Naive thymus-derived CD8-positive, alpha-beta T cell (primary cell): ENCODE measurements around the gene NEO1. TPM values are rescaled to one million over a fixed set of nuclear protein-coding genes. Genes with fewer than 3 reads are reported as not detected.

Experiments used
- ATAC-seq, 2 donors: fragments of 150-1000 bp; cut with Tn5 transposase in 1 of 2; sonication (Bioruptor Pico), chemical (Tn5 transposase) in 1 of 2; 1 replicate in 1 of 2; 2 replicates in 1 of 2; pipeline ENCODE4 v1.10.0; 2021; ENCODE audit warnings: mild to moderate bottlenecking in 2 of 2, moderate library complexity in 2 of 2
- POLR2A ChIA-PET: fragments of 350-600 bp; sonication (Branson Sonifier 250); formaldehyde crosslinking; loops from one replicate; lab custom pipeline; 2021; ENCODE audit warnings: antibody characterized with exemption; lab: Charles Lee
- DNase-seq, 10 donors: peaks; one replicate each; pipeline versions ENCODE4 v3.0.0 to v3.0.0-alpha.2; 2020 to 2022
- H3K27ac Mint-ChIP-seq, 10 donors: one replicate each; pipeline ENCODE4 v1.8.0; 2020 to 2022; ENCODE audit warnings: mild to moderate bottlenecking in 10 of 10, mixed read lengths in 10 of 10, moderate library complexity in 4 of 10, inconsistent platforms in 1 of 10
- H3K27me3 Mint-ChIP-seq, 5 donors: one replicate each; pipeline ENCODE4 v1.8.0; 2021 to 2022; ENCODE audit warnings: mixed read lengths in 5 of 5
- H3K36me3 Mint-ChIP-seq, 3 donors: one replicate each; pipeline ENCODE4 v1.8.0; 2020 to 2022; ENCODE audit warnings: mixed read lengths in 3 of 3, mild to moderate bottlenecking in 2 of 3, inconsistent platforms in 1 of 3
- H3K4me1 Mint-ChIP-seq, 4 donors: one replicate each; pipeline ENCODE4 v1.8.0; 2021 to 2022; ENCODE audit warnings: mixed read lengths in 4 of 4
- H3K4me3 Mint-ChIP-seq, 10 donors: one replicate each; pipeline ENCODE4 v1.8.0; 2020 to 2022; ENCODE audit warnings: mild to moderate bottlenecking in 10 of 10, mixed read lengths in 10 of 10, moderate library complexity in 6 of 10, inconsistent platforms in 1 of 10
- H3K9me3 Mint-ChIP-seq, 9 donors: one replicate each; pipeline ENCODE4 v1.8.0; 2020 to 2022; ENCODE audit warnings: mixed read lengths in 9 of 9, mild to moderate bottlenecking in 3 of 9, inconsistent platforms in 1 of 9, moderate library complexity in 1 of 9
- polyA plus RNA-seq, 3 donors: library from polyadenylated mRNA; unstranded; fragments of 300-500 nt; fragmentation: Illumina TruSeq; gene quantifications; one replicate each; pipeline ENCODE4 v1.2.3, GENCODE V29; 2021
- total RNA-seq, 8 experiments: library from RNA in 2 of 8; stranded (reverse) in 2 of 8; gene quantifications; one replicate each; pipeline ENCODE4 v1.2.3 and lab custom pipeline; 2021 to 2026

Gene NEO1
- total and polyA plus RNA-seq, 5 experiments from 2014 or later, result 1.7 to 8.5 (median 2.8) TPM

DNA sequence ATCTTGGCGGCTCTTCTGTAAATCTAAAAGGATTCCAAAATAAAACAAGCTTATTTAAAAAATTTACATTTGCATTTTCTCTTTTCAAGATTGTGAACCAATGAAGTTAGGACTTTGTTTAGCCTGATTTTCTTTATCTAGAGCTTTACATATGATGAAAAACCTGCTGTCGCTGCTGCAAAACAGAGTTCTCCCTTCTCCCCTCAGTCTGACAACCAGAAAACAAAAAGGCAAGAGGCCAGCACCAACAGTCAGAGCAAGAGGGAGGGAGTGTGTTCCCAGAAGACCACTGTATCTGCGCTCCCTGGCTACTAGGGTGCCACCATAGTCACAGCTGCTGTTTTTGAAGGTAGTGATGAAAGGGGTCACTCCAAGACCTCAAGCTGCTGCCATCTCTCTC is 33.1 kb upstream of the NEO1 start:
- ATAC-seq (no peak), DNase-seq (no peak)
- H3K9me3 Mint-ChIP-seq, result no peaks in the 10 kb centered on the region
- H3K4me1 Mint-ChIP-seq, result no peaks in the 10 kb centered on the region
- H3K4me3 Mint-ChIP-seq, result no peak overlapping the region
- POLR2A ChIA-PET, result no interaction called here
- H3K27me3 Mint-ChIP-seq, result peaks cover 8 to 49% (median 28%) of the 10 kb centered on the region in 5 donors
- no peaks in the 10 kb centered on the region for H3K36me3 Mint-ChIP-seq
- H3K27ac Mint-ChIP-seq, result no peak overlapping the region

DNA sequence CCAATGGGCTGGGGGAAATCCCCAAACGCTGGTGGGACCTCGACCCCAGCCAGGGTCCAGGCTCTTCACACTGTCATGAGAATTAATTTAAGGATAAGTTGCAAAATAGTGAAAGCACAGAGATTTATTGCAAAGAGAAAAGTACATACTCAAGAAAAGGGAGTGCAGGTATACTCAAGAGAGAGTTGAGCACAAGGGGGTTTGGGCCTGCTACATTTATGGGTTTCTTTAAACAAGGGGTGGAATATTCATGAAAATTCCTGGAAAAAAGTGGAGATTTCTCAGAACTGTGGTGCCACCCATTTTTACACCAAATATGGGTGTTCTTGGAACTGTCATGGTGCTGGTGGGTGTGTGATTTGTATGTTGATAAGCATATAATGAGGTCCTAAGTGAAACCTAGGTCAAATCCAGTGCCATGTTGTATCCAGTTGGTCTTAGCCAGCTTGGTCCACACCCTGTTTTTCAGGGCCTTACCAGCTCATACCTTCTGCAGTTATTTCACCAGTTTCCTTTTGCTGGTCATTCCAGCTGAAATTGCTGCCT is 32.6 kb upstream of the NEO1 start:
- Mint-ChIP-seq H3K36me3 (no peaks in the 10 kb centered on the region), H3K4me1 (no peaks in the 10 kb centered on the region), H3K27me3 (peaks cover 8 to 49% (median 28%) of the 10 kb centered on the region in 5 donors), H3K4me3 (no peak overlapping the region), H3K9me3 (no peaks in the 10 kb centered on the region), H3K27ac (no peak overlapping the region)
- DNase-seq (no peak), ATAC-seq (no peak)
- POLR2A ChIA-PET, result no interaction called here

DNA sequence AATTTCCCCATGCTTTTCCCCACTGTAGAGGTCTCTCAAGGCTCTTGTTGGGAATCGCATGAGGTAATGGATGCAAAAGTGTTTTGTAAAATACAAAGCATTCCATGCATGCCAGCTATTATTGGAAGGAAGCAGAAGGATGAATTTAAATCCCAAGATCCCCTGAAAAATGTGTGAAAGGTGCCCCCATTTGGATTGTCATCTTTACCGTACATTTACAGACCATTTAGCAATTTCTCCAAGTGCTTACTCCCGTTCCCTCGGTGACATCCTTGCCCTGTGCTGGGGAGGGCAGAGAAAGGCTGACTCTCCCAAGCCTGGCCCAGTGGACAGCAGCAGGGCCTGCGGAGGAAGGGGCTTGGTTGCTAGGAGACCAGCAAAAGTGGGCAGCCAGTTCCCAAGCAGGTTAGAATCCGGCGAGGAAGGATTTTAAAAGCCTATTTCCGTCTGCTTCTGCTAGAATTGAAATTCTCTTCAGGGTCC is 31.1 kb upstream of the NEO1 start:
- H3K4me3 Mint-ChIP-seq, result no peak overlapping the region
- POLR2A ChIA-PET, result no interaction called here
- H3K4me1 Mint-ChIP-seq, result no peaks in the 10 kb centered on the region
- no peaks in the 10 kb centered on the region for H3K9me3 Mint-ChIP-seq
- peaks cover 8 to 59% (median 29%) of the 10 kb centered on the region in 5 donors for H3K27me3 Mint-ChIP-seq
- DNase-seq, result no peak
- no peaks in the 10 kb centered on the region for H3K36me3 Mint-ChIP-seq
- no peak overlapping the region for H3K27ac Mint-ChIP-seq
- no peak for ATAC-seq

DNA sequence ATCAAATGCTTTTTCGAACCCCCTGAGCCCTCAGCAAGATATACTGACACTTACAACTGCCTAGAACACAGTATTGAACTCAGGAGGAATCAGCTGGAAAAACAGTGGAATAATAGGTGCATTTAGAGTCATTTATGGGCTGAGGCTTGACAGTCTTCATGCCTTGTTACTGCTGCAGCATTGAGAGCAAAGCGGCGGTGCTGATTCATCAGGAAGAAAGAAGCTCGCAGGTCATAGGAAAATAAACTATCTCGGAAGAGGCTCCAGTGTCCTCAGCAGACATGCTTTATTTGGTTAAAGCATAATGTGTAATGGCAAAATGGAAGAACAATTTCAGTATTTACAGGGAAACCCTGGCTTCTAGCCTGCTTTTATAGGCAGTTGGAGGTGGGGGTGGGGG is 30.1 kb upstream of the NEO1 start:
- POLR2A ChIA-PET, result no interaction called here
- Mint-ChIP-seq H3K27me3 (peaks cover 11 to 68% (median 34%) of the 10 kb centered on the region in 5 donors), H3K4me1 (no peaks in the 10 kb centered on the region), H3K4me3 (no peak overlapping the region), H3K27ac (no peak overlapping the region), H3K36me3 (no peaks in the 10 kb centered on the region), H3K9me3 (no peaks in the 10 kb centered on the region)
- no peak for DNase-seq
- ATAC-seq, result no peak

DNA sequence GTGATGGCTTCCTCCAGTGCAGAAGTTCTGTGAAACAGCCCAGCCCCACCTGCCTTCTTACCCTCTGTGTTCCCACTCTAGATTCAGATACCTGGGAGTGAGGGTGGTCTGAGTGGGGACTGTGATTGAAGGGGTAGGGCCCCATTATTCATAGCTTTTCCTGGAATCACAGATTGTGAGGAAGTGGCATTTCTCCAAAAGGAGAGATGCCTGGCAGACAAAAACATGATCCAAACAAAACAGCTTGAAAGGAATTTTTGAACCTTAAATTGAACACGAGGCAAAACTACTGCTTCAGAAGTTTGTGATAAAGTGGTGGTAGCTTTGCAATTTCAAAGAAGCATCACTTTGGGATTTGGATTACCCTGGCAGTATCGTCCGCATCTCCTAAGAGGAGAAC is 29.2 kb upstream of the NEO1 start:
- H3K27me3 Mint-ChIP-seq, result peaks cover 16 to 78% (median 37%) of the 10 kb centered on the region in 5 donors
- no peak overlapping the region for H3K27ac Mint-ChIP-seq
- POLR2A ChIA-PET, result no interaction called here
- no peaks in the 10 kb centered on the region for H3K36me3 Mint-ChIP-seq
- ATAC-seq (no peak), DNase-seq (no peak)
- no peaks in the 10 kb centered on the region for H3K9me3 Mint-ChIP-seq
- no peaks in the 10 kb centered on the region for H3K4me1 Mint-ChIP-seq
- H3K4me3 Mint-ChIP-seq, result no peak overlapping the region

DNA sequence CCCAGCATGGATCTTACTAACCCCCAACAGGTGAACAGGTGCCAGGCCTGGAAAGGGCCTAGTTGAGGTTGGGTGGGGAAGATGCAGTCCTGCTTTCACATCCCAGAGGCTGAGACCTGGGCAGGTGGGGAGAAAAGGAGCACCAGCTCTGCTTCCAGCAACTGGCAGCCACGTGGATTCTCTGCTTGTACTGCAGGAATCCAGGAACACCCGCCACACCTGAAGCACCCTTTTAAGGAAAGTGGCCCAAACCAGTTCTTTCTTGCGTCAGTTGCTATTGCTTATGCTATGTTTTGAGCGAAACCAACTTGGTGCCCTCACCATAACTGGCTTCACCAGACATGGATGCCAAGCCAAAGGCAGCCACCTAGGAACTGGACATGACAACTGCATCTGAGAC is 28.1 kb upstream of the NEO1 start:
- Mint-ChIP-seq H3K27me3 (peaks cover 18 to 79% (median 39%) of the 10 kb centered on the region in 5 donors), H3K4me1 (no peaks in the 10 kb centered on the region), H3K36me3 (no peaks in the 10 kb centered on the region), H3K4me3 (no peak overlapping the region), H3K27ac (no peak overlapping the region), H3K9me3 (no peaks in the 10 kb centered on the region)
- ATAC-seq (no peak), DNase-seq (no peak)
- POLR2A ChIA-PET, result no interaction called here

DNA sequence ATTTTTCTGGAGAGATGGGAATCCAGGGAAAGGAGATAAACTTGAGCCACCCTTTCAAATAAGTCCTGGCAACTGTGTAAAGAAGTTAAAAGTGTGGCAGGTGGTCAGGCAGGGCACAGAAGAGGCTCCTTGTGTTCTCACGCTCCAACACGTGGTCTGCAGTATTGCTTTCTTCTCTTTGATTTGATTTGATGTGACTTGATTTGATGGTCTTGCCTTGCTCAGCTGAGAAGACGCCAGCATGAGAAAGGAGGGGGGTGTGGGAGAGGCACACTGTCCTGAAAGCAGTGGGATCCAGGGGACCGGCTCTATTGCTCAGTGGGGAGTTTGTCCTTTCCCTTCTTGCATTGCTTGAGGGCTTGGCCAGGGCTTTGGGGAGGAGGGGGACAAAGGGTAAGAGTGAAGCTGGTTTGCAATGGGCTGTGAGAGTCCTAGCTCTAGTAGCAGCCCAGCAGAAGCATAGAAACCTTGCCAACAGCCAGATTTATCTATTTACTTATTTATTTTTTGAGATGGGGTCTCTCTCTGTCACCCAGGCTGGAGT is 25.7 kb upstream of the NEO1 start:
- Mint-ChIP-seq H3K27me3 (peaks cover 19 to 55% (median 26%) of the 10 kb centered on the region in 5 donors), H3K4me1 (no peaks in the 10 kb centered on the region), H3K9me3 (no peaks in the 10 kb centered on the region), H3K36me3 (no peaks in the 10 kb centered on the region), H3K4me3 (no peak overlapping the region), H3K27ac (no peak overlapping the region)
- POLR2A ChIA-PET, result interaction anchor here (0.7 kb wide), 1 partner anchor 26 kb away, joined by 3 read pairs; no protein-coding TSS in a partner anchor
- DNase-seq (no peak), ATAC-seq (no peak)

DNA sequence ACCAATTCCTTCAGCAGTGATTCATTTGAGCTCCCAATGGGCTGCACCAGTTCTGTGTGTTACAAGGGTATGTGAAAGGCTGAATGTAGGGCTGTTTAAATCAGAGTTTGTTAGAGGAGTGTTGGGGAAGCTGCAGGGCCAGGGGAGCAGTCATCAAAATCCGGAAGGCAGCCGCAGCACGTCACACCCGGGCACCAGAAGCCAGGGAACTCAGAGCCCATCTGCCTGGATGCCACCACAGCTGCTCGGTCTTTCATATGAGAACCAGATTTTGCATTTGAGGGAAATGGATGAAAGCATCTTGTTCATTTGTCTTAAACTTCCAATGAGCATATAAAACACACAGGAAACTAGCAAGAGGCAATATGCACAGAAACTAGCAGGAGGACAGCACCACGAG is 24.2 kb upstream of the NEO1 start:
- peaks cover 14 to 52% (median 25%) of the 10 kb centered on the region in 5 donors for H3K27me3 Mint-ChIP-seq

DNA sequence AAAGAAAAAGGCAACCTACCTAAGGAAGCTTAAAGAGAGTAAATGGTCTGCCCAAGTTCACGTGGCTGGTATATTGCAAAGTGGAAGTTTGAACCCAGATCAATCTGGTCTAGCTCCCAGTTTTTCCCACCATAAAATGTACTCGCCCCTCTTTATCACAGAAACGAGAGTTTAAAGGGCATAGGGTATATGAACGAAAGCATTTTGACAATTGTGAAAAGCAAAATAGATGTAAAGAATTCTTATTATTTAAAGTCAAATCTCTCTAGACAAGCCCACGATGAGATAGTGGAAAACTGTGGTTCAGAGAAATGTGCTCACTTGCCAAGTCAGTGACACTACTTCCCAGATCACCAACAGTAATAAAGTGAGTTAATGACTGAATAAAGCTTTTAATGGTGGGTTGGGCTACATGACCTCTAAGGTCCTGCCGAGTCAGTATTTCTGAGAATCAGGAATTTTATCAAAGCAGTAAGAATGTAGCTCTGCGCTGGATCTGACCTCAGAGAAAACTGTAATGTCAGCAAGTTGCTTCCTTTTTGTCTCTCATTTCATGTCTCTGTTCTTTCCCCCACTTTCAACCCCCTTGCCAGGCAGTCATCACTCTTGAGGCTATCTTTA is 23.3 kb upstream of the NEO1 start:
- Mint-ChIP-seq H3K9me3 (no peaks in the 10 kb centered on the region), H3K27me3 (peaks cover 14 to 43% (median 28%) of the 10 kb centered on the region in 5 donors), H3K27ac (no peak overlapping the region), H3K4me3 (no peak overlapping the region), H3K36me3 (no peaks in the 10 kb centered on the region), H3K4me1 (no peaks in the 10 kb centered on the region)
- ATAC-seq (no peak), DNase-seq (no peak)
- POLR2A ChIA-PET, result no interaction called here

More for the DNA sequence above, 24.2 kb upstream of the NEO1 start:
- DNase-seq, result no peak
- Mint-ChIP-seq H3K4me1 (no peaks in the 10 kb centered on the region), H3K36me3 (no peaks in the 10 kb centered on the region), H3K9me3 (no peaks in the 10 kb centered on the region), H3K4me3 (no peak overlapping the region), H3K27ac (no peak overlapping the region)
- POLR2A ChIA-PET, result no interaction called here
- no peak for ATAC-seq

DNA sequence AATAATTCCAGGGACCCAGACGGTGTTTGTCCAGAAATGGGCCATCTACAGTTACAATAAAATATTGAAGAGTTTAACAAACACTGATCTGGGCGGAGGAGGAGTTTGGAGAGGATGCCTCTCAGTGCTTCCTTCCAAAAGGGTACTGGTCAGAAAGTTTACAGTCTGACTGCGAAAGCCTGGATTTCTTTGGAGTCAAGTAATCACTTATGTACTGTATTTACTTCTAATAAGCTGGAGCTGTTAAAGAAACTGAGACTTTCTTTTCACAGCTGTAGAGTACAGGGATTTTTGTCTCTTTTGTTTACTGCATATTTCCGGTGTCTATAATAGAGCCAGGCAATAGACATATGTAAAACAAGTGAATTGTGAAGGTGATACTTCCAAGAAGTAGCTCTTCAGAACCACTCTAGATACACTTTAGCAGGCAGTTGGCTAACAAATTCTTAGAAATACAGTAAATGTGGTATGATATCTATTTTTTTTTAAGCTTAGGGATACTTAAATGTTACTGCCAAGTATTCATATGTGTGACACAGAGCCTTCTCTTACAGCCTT is 22.1 kb upstream of the NEO1 start:
- H3K4me1 Mint-ChIP-seq, result no peaks in the 10 kb centered on the region
- no peaks in the 10 kb centered on the region for H3K36me3 Mint-ChIP-seq
- ATAC-seq (no peak), DNase-seq (no peak)
- H3K27me3 Mint-ChIP-seq, result peaks cover 14 to 41% (median 29%) of the 10 kb centered on the region in 5 donors
- H3K9me3 Mint-ChIP-seq, result no peaks in the 10 kb centered on the region
- H3K27ac Mint-ChIP-seq, result no peak overlapping the region
- POLR2A ChIA-PET, result no interaction called here
- H3K4me3 Mint-ChIP-seq, result no peak overlapping the region

DNA sequence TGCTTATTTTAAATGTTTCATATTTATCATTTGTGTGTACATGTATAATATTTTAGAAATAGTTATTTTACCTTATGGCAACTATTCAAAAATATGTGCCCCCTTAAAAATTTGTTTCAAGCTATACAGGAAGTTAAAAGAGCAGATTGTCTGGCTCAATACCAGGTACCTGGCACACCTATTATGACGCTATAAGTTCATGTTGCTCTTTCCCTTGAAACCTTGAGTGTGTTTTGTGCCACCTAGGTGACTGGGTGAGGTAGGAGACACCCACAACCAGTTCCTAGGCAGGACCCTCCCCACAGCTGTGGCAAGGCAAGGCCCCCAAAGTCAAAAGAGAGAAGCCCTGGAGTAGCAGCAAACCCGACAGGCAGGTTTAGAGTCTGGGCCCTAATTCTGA is 20.6 kb upstream of the NEO1 start:
- no peak for ATAC-seq
- Mint-ChIP-seq H3K4me1 (no peaks in the 10 kb centered on the region), H3K36me3 (no peaks in the 10 kb centered on the region), H3K9me3 (no peaks in the 10 kb centered on the region), H3K27me3 (peaks cover 12 to 29% (median 24%) of the 10 kb centered on the region in 5 donors), H3K4me3 (no peak overlapping the region), H3K27ac (peak overlapping the region in 1 of 10 donors; percentile 58)
- POLR2A ChIA-PET, result no interaction called here
- DNase-seq, result no peak

DNA sequence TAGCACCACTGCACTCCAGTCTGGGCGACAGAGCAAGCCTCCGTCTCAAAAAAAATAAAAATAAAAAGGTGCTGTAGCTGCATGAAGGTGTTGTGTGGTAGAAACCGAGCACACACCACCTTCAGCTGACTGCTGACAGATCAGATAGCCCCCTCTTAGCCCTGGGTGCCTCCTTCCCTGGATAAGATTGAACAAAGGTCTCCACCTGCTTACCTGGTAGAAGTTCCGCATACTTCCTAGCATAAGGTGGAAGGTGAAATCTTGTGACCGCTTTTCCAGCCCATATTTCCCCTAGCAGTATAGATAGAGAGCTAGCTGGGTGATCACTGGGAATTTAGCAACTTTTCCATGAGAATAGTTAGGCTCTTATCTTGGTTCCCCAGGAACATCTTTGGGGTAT is 18.7 kb upstream of the NEO1 start:
- POLR2A ChIA-PET, result no interaction called here
- ATAC-seq, result no peak

DNA sequence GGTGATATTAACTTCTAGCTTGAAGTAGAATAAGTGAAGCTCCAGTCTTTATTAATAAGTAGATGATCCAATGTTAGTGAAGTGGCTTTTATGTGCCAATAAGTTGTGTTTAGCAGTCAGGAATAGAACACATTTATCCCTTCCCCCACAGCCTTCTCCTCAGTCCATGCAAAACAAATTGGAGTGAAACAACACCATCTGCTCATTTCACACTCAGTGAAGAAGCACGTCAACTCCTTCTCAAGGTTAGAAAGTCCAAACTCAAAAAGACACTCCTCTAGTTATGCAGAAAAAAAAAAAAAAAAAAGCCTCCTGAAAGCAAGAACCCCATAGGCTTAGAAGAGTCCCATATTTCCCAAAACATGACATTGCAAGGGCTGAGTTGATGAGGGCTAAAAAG is 18.0 kb upstream of the NEO1 start:
- no peak overlapping the region for H3K27ac Mint-ChIP-seq
- no peaks in the 10 kb centered on the region for H3K36me3 Mint-ChIP-seq
- no peak for ATAC-seq
- H3K9me3 Mint-ChIP-seq, result no peaks in the 10 kb centered on the region
- H3K4me3 Mint-ChIP-seq, result no peak overlapping the region
- H3K27me3 Mint-ChIP-seq, result peaks cover 5 to 20% (median 15%) of the 10 kb centered on the region in 5 donors
- no peak for DNase-seq
- no peaks in the 10 kb centered on the region for H3K4me1 Mint-ChIP-seq
- POLR2A ChIA-PET, result no interaction called here

More for the DNA sequence above, 18.7 kb upstream of the NEO1 start:
- no peak for DNase-seq
- Mint-ChIP-seq H3K36me3 (no peaks in the 10 kb centered on the region), H3K27ac (no peak overlapping the region), H3K4me1 (no peaks in the 10 kb centered on the region), H3K9me3 (no peaks in the 10 kb centered on the region), H3K4me3 (no peak overlapping the region), H3K27me3 (peaks cover 6 to 18% (median 14%) of the 10 kb centered on the region in 5 donors)
